SH-SY5Y (cell line): Measurements from ENCODE around the gene CELF1.

Experiments
- GATA2 ChIP-seq: IDR thresholded peaks from 2 replicates; pipeline ENCODE4 v1.6.1; 2011; ENCODE audit warnings: mild to moderate bottlenecking, low read depth, low read length
- GATA3 ChIP-seq: IDR thresholded peaks from 2 replicates; pipeline ENCODE4 v1.6.1; 2011; ENCODE audit warnings: low read depth, mild to moderate bottlenecking, low read length, moderate library complexity

DNA sequence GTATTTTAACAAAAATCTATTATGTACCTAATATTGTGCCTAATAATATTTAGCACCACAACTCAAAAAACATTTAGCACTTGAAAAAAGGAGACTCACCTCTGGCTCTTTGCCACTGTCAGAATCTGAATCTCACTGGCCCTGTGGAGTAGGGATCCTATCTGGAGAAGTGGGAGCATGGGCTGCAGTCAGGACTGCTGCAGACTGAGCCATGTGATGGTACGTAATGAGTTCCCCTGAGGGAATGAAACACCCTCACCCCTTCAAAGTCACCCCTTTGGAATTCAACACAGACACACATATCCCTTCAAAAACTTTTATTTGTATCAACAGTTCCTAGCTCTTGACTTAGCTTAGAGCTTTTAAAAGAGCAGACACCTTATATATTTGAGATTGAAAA, 19.0 kb upstream of the CELF1 start:
- TF ChIP-seq GATA3, result no peak
- TF ChIP-seq GATA2, result no peak
